Endothelial cell of umbilical vein (primary cell): Measurements from ENCODE around the gene SLC49A4. TPM values are rescaled to one million over a fixed set of nuclear protein-coding genes. Genes with fewer than 3 reads are reported as not detected.

Experiments used
- BruUV-seq: library from RNA; stranded (reverse); fragments of 400-500 nt; replicated peaks from 2 replicates; lab custom pipeline; 2021; lab: Mats Ljungman, UMichigan
- CTCF ChIA-PET: fragments of 300-600, 350-600 bp; sonication (Branson Sonifier 250); formaldehyde crosslinking; loops from one replicate; lab custom pipeline; 2021; ENCODE audit warnings: antibody characterized with exemption, inconsistent platforms; lab: Charles Lee
- POLR2A ChIA-PET: fragments of 300-600, 350-600 bp; sonication (Branson Sonifier 250); formaldehyde crosslinking; loops from one replicate; lab custom pipeline; 2021; ENCODE audit warnings: antibody characterized with exemption, inconsistent platforms; lab: Charles Lee
- DNase-seq: peaks from one replicate; pipeline ENCODE4 v3.0.0-alpha.2; 2011; ENCODE audit warnings: low read depth, low spot score
- FAIRE-seq: peaks from 2 replicates; lab custom pipeline; 2011; peaks lifted over from hg19 to GRCh38; lab: Jason Lieb, UNC
- H2AFZ ChIP-seq: 2 replicates; pipeline ENCODE4 v1.6.0; 2012; ENCODE audit warnings: low read depth, low read length, control low read depth, inconsistent platforms
- H3K27ac ChIP-seq: 2 replicates; pipeline ENCODE4 v1.5.1; 2011; ENCODE audit warnings: low read depth, mild to moderate bottlenecking, control low read depth, low read length, moderate library complexity; ENCODE audit not compliant: insufficient read depth
- H3K27me3 ChIP-seq, 2 experiments: 2 replicates each; pipeline versions ENCODE4 v1.6.0 to v1.6.1; 2011; ENCODE audit warnings: low read length in 2 of 2, mixed read lengths in 1 of 2; ENCODE audit not compliant: control insufficient read depth in 2 of 2, insufficient read depth in 2 of 2
- H3K36me3 ChIP-seq, 2 experiments: 2 replicates in 1 of 2; 3 replicates in 1 of 2; pipeline ENCODE4 v1.5.1; 2011; ENCODE audit warnings: low read length in 2 of 2, mild to moderate bottlenecking in 1 of 2, moderate library complexity in 1 of 2; ENCODE audit not compliant: control insufficient read depth in 2 of 2, insufficient read depth in 2 of 2; ENCODE audit errors: extremely low read depth in 1 of 2
- H3K4me1 ChIP-seq: 3 replicates; pipeline ENCODE4 v1.5.1; 2011; ENCODE audit warnings: mild to moderate bottlenecking, low read length; ENCODE audit not compliant: control insufficient read depth, insufficient read depth; ENCODE audit errors: extremely low read depth
- H3K4me2 ChIP-seq: 2 replicates; pipeline ENCODE4 v1.6.1; 2011; ENCODE audit warnings: low read length, control low read depth, mixed read lengths; ENCODE audit not compliant: insufficient read depth
- H3K4me3 ChIP-seq, 3 experiments: fragments of 200-600 bp in 1 of 3; sonication (generic), shearing (Covaris generic) in 1 of 3; replicated peaks in 1 of 3; 2 replicates each; pipeline ENCODE4 v1.5.1; 2011 to 2016; ENCODE audit warnings: control low read depth in 3 of 3, low read length in 3 of 3, mild to moderate bottlenecking in 2 of 3, inconsistent platforms in 1 of 3, low read depth in 1 of 3, moderate library complexity in 1 of 3; ENCODE audit not compliant: insufficient read depth in 1 of 3
- H3K79me2 ChIP-seq: 2 replicates; pipeline ENCODE4 v1.6.0; 2012; ENCODE audit warnings: low read length, inconsistent platforms; ENCODE audit not compliant: control insufficient read depth, insufficient read depth
- H3K9ac ChIP-seq: replicated peaks from 2 replicates; pipeline ENCODE3; 2011; ENCODE audit warnings: low read length, control low read depth; ENCODE audit not compliant: insufficient read depth; ENCODE audit errors: extremely low read depth
- H3K9me1 ChIP-seq: replicated peaks from 3 replicates; pipeline ENCODE4 v1.6.0; 2011; ENCODE audit warnings: mild to moderate bottlenecking, low read length; ENCODE audit not compliant: control insufficient read depth, insufficient read depth; ENCODE audit errors: extremely low read depth
- H3K9me3 ChIP-seq: replicated peaks from 2 replicates; pipeline ENCODE4 v1.5.1; 2012; ENCODE audit warnings: low read length, inconsistent platforms; ENCODE audit not compliant: control insufficient read depth, insufficient read depth
- H4K20me1 ChIP-seq: replicated peaks from 2 replicates; pipeline ENCODE3; 2011; ENCODE audit warnings: mild to moderate bottlenecking, low read length; ENCODE audit not compliant: control insufficient read depth, insufficient read depth; ENCODE audit errors: extremely low read depth
- EZH2 ChIP-seq: IDR thresholded peaks from 2 replicates; pipeline ENCODE4 v1.6.1; 2012; ENCODE audit warnings: borderline replicate concordance, low read depth, mild to moderate bottlenecking, moderate library complexity, low read length, inconsistent platforms; ENCODE audit not compliant: severe bottlenecking
- FOS ChIP-seq: IDR thresholded peaks from 2 replicates; pipeline ENCODE4 v1.6.1; 2011; ENCODE audit warnings: mild to moderate bottlenecking, low read length, moderate library complexity, borderline replicate concordance; ENCODE audit not compliant: insufficient read depth
- GATA2 ChIP-seq: IDR thresholded peaks from 2 replicates; pipeline ENCODE4 v1.7.0; 2011; ENCODE audit warnings: low read depth, mild to moderate bottlenecking, moderate library complexity, mixed read lengths, low read length; ENCODE audit not compliant: insufficient read length, insufficient read depth
- JUN ChIP-seq: IDR thresholded peaks from 2 replicates; pipeline ENCODE4 v1.6.1; 2011; ENCODE audit warnings: borderline replicate concordance, low read depth; ENCODE audit not compliant: insufficient read length, insufficient read depth
- MYC ChIP-seq: IDR thresholded peaks from one replicate; pipeline ENCODE4 v1.6.1; 2011; ENCODE audit warnings: mild to moderate bottlenecking, low read depth, low read length
- POLR2A ChIP-seq: IDR thresholded peaks from 2 replicates; pipeline ENCODE4 v1.6.1; 2012; ENCODE audit warnings: low read depth, mild to moderate bottlenecking, control low read depth, low read length
- POLR2AphosphoS5 ChIP-seq: IDR thresholded peaks from 2 replicates; pipeline ENCODE4 v1.6.1; 2012; ENCODE audit warnings: low read depth, mild to moderate bottlenecking, control low read depth, low read length, moderate library complexity; ENCODE audit not compliant: insufficient read depth
- dilution Hi-C: fragments of 300-500 bp; cut with MboI; formaldehyde crosslinking; loops from one replicate; pipeline ENCODE4 v1.15.0; 2019; ENCODE audit warnings: low sequenced_read_pairs; ENCODE audit not compliant: extremely low pct_ligation_motif_present
- intact Hi-C: fragments of 100-400 bp; cut with micrococcal nuclease; formaldehyde crosslinking; loops from one replicate; pipeline ENCODE4 v1.10.0; 2022
- polyA plus RNA-seq, 4 experiments: library from polyadenylated mRNA; depleted of rRNA in 3 of 4; stranded (reverse) in 3 of 4; unstranded in 1 of 4; fragments of >200 nt; gene quantifications; 2 replicates each; pipeline versions ENCODE4 v1.2.1 to v1.2.3, GENCODE V29; 2011 to 2012; ENCODE audit warnings: missing spikeins in 1 of 4
- total RNA-seq: library from RNA; stranded (reverse); gene quantifications from 2 replicates; pipeline ENCODE4 v1.2.3, GENCODE V29; 2021
- TF ChIP-seq, protein P1 (sequence below): IDR thresholded peaks from 2 replicates; pipeline ENCODE4 v1.6.1; 2011; ENCODE audit not compliant: insufficient read depth, insufficient read length
- TF ChIP-seq, protein P2 (sequence below), 2 donors: IDR thresholded peaks; 1 replicate in 1 of 2; 2 replicates in 1 of 2; pipeline ENCODE4 v1.5.1; 2011; ENCODE audit warnings: low read length in 2 of 2, mild to moderate bottlenecking in 2 of 2, moderate library complexity in 2 of 2, control low read depth in 1 of 2, inconsistent platforms in 1 of 2, low read depth in 1 of 2; ENCODE audit not compliant: insufficient read depth in 1 of 2; ENCODE audit errors: extremely low read depth in 1 of 2

SLC49A4 gene
- total and polyA plus RNA-seq, 2 donors (not counting 3 experiments of a cell fraction or from before 2014, with no cell fraction given), result 10.9 to 11.6 TPM

DNA sequence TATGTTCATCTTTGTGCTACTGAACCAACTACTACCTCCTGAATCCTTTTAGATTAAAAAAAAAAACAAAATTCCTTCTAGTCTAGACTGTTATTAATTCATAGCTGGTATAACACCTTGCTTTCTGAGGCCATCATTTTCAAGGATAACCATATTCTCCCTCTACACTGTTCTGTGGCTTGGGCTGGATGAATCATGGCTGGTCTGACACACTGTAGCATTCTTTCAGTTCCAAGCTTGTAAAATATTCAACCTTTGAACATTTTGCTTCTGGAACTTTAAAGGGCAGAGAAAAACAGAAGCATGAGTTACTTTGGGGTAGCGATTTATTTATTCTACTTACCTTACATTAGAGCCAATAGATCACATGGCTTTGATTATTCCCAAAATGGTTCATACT is 8.8 kb upstream of the SLC49A4 start:
- Histone ChIP-seq H4K20me1 (no peaks in the 10 kb centered on the region), H3K9ac (no peak overlapping the region), H3K9me3 (no peaks in the 10 kb centered on the region), H3K9me1 (no peaks in the 10 kb centered on the region), H3K4me3 (no peak overlapping the region), H3K79me2 (no peaks in the 10 kb centered on the region), H3K36me3 (peaks cover 0 to 2% of the 10 kb centered on the region in 2 experiments), H3K27me3 (no peaks in the 10 kb centered on the region), H3K27ac (no peak overlapping the region), H3K4me1 (no peaks in the 10 kb centered on the region), H3K4me2 (no peak overlapping the region), H2AFZ (no peak overlapping the region)
- CTCF ChIA-PET, result interaction anchor here (0.8 to 2.3 kb wide), 2 partner anchors 31 to 40 kb away, joined by 3 to 6 read pairs; no protein-coding TSS in a partner anchor
- no TSS peak for BruUV-seq
- FAIRE-seq (no peak), DNase-seq (no peak)
- POLR2A ChIA-PET, result interaction anchor here (0.6 kb wide), 2 partner anchors 40 to 54 kb away, joined by 3 to 4 read pairs; no protein-coding TSS in a partner anchor
- no peak for TF ChIP-seq EZH2
- TF ChIP-seq POLR2AphosphoS5, result no peak
- no peak for TF ChIP-seq GATA2
- TF ChIP-seq, protein P1, sequence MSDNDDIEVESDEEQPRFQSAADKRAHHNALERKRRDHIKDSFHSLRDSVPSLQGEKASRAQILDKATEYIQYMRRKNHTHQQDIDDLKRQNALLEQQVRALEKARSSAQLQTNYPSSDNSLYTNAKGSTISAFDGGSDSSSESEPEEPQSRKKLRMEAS, result no peak
- no peak for TF ChIP-seq POLR2A
- dilution Hi-C loops, result no loop called here
- intact Hi-C loops, result no loop called here

DNA sequence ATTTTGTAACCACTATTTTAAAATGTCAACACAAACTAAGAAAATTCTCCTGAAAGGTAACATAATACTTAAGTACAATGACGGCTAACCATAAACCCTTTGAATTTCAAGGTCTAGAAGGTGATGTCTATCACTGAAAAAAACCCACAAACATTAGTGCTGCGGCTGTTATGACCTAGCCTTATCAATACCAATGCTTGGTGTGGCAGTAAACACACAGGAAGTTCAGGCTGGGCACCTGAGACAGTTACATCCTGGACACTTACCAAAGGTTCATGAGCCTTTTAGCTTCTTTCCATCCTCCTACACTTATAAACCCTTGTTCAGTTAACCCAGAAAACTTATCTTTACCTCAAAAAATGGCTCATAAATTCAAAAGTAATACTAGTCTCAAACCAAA is 7.0 kb upstream of the SLC49A4 start:
- Histone ChIP-seq H3K27ac (no peak overlapping the region), H3K9me1 (no peaks in the 10 kb centered on the region), H2AFZ (no peak overlapping the region), H3K36me3 (peaks cover 0 to 1% of the 10 kb centered on the region in 2 experiments), H3K4me3 (no peak overlapping the region), H3K27me3 (no peaks in the 10 kb centered on the region), H3K4me1 (peaks cover 2% of the 10 kb centered on the region), H3K9me3 (no peaks in the 10 kb centered on the region), H3K79me2 (no peaks in the 10 kb centered on the region), H3K9ac (no peak overlapping the region), H4K20me1 (no peaks in the 10 kb centered on the region), H3K4me2 (no peak overlapping the region)
- no peak for TF ChIP-seq FOS
- no peak for TF ChIP-seq GATA2
- TF ChIP-seq JUN, result no peak
- no peak for TF ChIP-seq EZH2
- no peak for TF ChIP-seq POLR2AphosphoS5
- TF ChIP-seq MYC, result no peak
- TF ChIP-seq POLR2A, result no peak
- TF ChIP-seq, protein P1, result no peak
- TF ChIP-seq, protein P2, sequence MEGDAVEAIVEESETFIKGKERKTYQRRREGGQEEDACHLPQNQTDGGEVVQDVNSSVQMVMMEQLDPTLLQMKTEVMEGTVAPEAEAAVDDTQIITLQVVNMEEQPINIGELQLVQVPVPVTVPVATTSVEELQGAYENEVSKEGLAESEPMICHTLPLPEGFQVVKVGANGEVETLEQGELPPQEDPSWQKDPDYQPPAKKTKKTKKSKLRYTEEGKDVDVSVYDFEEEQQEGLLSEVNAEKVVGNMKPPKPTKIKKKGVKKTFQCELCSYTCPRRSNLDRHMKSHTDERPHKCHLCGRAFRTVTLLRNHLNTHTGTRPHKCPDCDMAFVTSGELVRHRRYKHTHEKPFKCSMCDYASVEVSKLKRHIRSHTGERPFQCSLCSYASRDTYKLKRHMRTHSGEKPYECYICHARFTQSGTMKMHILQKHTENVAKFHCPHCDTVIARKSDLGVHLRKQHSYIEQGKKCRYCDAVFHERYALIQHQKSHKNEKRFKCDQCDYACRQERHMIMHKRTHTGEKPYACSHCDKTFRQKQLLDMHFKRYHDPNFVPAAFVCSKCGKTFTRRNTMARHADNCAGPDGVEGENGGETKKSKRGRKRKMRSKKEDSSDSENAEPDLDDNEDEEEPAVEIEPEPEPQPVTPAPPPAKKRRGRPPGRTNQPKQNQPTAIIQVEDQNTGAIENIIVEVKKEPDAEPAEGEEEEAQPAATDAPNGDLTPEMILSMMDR (IDR thresholded peaks at IDR 0.05; ENCODE audit: extremely low read depth in 1 of 2, insufficient read depth in 1 of 2, low read depth in 1 of 2, low read length in 2 of 2), result no peak
- BruUV-seq, result no TSS peak
- dilution Hi-C loops (no loop called here), intact Hi-C loops (no loop called here)
- POLR2A ChIA-PET, result no interaction called here
- DNase-seq (no peak), FAIRE-seq (no peak)
- CTCF ChIA-PET, result no interaction called here
